ENCODE measurements around the gene MLEC.

Gene MLEC

GRCh38 chr12:120686690-120687577 is at the start of gene MLEC:
Gene MLEC, plus strand, starts transcription at chr12:120687149. Its CDS starts 148 bp downstream, at chr12:120687297.
- DNase-seq (ENCODE audit: extremely low read depth in 1 of 2, low read depth in 1 of 2) = peak; percentile 98

DNA sequence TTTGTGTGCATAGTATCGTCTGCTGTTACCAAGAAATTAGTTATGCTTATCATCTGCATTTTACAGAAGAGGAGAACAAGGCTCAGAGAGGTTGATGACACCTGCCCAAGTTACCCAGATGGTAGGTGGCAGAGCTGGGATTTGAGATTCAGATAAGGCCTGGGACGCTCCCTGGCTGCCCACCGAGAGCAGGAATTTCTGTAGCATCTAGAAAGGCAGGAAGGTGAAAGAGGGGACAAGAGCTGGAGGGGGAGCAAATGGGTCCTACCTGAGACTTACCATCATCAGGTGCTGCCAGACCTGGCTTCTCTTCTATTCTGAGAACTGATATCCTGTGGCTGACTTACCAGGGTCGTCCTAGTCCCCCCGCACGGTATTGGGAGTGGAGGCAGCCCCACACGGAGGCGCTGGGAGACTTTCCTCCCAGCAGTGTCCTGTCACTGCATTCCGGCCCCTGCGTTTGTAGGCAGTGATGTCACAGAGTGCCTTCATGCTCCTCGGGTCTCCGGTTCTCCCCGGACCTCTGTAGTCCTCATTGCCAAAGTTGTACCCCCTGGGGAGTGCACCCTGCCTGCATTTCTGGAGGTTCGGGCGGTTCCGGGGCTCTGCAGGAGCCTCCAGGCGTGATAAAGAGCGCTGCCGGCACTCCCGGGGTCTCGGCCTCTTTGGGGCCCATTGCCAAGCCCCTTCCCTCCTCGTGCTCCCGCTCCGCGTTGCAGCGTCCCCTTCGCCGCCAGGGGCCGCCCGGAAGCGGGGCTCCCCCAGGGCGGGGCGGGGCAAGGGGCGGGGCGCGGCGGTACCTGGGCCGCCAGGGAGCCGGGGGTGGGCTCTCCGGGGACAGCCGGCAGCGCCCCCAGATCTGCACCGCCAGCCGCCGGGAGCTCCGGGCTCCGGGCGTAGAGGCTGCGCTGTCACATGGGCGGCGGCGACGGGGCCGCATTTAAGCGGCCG is 46.9 kb upstream of the MLEC start, which contains the start of gene CABP1:
CABP1 (plus strand) TSS at position 856 of the 951 bp plus-strand sequence; CDS start at position 916, 60 bp downstream.
- peak; percentile 30 to 64 for DNase-seq (ENCODE audit: extremely low read depth in 1 of 2, low read depth in 1 of 2)

DNA sequence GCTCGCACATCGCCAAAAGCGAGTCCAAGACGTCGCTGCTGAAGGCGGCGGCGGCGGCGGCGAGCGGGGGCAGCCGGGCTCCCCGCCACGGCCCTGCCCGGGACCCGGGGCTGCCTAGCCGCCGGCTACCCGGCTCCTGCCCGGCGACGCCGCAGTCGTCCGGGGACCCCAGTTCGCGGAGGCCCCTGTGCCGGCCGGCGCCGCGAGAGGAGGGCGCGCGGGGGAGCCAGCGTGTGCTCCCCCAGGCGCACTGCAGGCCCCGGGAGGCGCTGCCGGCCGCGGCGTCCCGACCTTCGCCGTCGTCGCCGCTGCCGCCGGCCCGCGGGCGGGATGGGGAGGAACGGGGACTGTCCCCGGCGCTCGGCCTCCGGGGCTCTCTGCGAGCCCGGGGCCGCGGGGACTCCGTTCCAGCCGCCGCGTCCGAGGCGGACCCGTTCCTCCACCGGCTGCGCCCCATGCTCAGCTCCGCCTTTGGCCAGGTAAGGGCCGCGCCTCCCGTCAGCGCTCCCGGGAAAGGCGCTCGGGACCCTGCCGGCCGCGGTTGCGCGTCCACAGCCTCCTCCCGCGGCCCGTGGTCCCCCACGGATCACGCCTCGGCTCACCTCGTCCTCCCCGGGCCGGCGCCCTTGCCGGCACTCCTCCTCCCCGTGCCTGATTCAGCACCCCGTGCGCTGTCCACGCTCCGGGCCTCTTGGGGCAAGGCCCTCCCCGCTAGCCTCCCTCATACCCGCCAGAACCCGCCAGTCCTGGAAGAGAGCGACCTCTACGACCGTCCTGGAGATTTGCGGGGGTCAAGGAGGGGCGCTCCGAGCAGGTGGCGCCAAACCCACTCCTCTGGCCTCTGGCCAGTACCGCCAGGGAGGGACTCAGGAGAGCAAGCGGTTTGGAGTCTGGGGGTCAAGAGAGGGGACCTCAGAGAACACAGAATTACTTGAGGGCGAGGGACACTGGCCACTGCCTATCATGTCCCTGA is 45.8 kb upstream of the MLEC start:
- peak in 1 of 2 donors; percentile 31 for DNase-seq (ENCODE audit: extremely low read depth in 1 of 2, low read depth in 1 of 2)

DNA sequence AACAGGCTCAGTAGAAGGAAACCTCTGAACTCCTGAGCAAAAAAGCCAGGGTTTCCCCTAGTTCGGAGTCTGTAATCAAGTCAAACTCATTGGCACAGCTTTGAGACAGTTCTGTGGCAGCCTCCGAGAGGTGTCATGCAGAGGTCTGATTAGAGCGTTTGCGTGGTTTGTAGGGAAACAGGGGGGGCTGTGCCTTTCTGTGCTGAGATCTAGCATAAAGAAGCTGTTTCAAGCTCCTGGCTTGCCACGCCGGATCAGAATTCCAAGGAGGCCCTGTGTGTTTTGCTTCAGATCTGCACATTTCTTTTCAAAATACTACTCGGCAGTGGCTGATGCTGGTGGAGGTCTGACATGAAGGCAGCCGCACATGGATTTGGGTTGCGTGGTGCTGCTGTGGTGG is 44.8 kb upstream of the MLEC start:
- no peak for DNase-seq (ENCODE audit: extremely low read depth in 1 of 2, low read depth in 1 of 2)

- no peak for DNase-seq (ENCODE audit: extremely low read depth in 1 of 2, low read depth in 1 of 2)
These were observed 44.1 kb upstream of the MLEC start for GRCh38 chr12:120642826-120643225.

- DNase-seq (ENCODE audit: extremely low read depth in 1 of 2, low read depth in 1 of 2) = no peak
These were observed 43.4 kb upstream of the MLEC start for GRCh38 chr12:120643574-120643973.

DNA sequence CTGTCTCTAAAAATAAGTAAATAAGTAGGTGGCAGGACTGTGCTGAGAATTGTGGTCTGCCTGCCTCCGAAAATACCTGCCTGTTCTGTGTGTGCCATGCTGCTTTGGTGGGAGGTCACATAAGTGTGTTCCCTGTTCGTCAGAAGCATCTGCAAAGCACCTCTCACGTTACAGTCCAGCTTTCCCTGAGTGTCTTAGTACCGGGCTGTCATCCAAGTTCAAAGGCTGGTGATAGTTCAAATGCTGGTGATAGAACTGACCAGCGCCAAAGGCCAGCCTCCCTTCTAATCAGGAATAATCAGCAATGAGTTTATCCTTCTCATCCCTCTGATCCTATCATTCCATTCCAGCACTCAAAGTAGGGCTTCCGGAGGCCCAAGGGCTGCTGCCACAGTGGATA is 40.9 kb upstream of the MLEC start:
- DNase-seq (ENCODE audit: extremely low read depth in 1 of 2, low read depth in 1 of 2) = no peak

DNA sequence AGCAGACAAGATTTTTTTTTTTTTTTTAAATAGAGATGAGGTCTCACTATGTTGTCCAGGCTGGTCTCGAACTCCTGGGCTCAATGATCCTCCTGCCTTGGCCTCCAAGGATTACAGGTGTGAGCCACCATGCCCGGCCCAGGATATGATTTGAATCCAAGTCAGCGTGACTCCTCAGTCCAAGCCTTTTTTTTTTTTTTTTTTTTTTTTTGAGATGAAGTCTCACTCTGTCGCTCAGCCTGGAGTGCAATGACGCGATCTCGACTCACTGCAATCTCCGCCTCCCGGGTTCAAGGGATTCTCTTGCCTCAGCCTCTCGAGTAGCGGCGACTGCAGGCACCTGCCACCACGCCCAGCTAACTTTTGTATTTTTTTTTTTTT is 39.6 kb upstream of the MLEC start:
- DNase-seq (ENCODE audit: extremely low read depth in 1 of 2, low read depth in 1 of 2) = no peak

DNA sequence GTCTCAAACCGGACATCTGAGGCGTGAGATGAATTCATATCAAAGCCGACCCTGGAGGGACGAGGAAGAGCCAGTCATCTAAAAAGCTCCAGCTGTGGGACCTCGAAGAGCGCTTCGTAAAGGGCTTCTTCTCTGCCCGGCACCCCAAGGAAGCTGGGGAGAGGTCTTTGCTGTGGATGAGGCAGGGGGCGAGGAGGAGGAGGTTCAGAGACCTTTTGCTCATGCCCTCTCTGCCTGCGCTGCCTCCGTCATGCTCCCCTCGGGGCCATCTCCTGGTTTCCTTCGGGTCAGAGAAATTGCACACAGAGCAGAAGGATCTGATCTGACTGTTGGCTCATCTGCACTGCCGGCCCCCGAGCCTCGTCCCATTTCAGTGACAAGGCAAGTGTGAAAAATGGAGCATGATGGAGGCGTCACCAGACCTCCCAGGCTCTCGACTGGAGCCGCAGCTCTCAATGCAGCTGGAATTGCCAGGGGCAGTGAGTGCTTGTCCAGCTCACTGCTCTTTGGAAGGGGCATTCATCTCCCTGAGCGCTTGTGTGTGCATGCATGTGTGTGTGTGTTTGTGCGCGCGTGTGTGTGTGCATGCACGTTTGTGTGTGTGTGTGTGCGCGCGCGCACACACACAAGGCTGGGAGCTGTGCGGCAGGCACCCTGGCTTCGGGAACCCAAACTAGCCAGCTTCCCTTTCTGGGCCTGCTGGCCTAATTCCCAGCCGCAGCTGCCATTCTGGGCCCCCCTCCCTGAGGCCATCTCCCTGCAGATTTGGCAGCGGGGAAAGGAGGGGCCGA is 37.3 kb upstream of the MLEC start:
- DNase-seq (ENCODE audit: extremely low read depth in 1 of 2, low read depth in 1 of 2) = no peak

DNA sequence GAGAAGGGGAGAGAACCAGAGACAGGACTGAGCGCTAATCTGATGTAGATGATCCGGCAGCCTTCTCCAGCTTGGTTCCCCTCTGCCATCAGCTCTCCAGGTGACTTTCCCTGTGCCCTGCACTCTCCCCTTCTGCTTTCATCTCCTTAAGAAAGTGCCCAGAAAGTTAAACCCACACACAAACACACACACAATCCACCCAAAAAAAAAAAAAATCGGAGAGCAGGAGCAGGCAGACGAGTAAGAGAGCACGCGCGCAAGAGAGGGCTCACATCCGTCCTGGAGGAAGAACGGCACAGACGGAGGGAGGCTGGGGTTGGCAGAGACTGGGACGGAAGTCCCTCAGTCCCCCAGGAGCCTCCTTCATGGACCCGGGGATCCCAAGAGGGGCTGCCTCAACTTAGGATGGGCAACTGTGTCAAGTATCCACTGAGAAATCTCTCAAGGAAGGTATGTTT is 36.7 kb upstream of the MLEC start:
- DNase-seq (ENCODE audit: extremely low read depth in 1 of 2, low read depth in 1 of 2) = no peak

DNA sequence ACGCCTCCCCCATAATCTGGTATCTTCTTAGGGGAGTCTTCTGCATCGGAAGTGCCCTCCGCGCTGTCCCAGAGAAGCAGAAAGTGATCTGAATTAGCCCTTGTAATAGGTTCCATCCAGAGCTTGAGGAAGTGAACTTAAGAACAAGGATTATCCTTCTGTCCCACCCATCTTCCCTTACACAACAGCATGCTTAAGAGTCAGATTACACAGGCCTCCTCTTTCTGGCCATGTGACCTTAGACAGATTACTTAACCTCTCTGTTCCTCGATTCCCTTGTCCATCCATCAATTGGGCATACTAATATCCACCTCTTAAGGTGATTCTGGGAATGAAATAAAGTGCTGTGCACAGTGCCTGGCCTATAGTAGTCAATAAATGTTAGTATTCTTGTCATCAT is 35.1 kb upstream of the MLEC start:
- DNase-seq (ENCODE audit: extremely low read depth in 1 of 2, low read depth in 1 of 2) = no peak

DNA sequence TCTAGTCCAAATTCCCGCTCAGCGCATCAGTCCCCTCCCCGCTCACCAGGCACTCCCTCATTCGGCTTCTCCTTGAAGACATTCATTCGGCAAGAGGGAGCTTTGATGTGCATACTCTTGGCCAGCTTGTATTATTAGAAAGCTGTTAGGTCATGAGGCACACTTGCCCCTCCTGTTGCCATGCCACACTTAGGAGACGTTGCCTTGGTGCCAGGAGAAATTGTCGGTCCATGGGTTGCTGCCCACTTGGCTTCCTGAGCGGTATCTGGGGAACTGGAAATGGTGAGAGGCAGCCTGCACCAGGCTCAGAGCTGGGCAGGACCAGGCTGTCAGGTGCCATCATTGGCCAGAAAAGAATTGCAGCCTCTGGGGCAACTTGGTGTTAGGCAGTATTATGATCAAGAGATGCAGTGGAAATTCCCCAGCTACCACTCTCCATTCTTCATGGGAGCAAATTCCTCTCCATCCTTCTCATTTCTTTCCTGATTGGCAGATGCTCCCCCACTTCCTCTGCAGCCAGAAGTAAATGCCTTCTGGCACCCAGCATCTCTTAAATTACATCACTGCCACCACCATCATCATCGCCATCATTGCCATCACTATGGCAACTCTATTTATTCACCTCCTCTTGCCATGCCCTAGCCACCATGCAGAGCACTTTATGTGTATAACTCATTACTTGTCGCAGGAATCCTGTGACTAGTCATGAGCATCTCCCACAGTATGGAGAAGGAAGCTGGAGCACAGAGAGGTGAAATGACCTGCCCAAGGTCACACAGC is 34.1 kb upstream of the MLEC start:
- DNase-seq (ENCODE audit: extremely low read depth in 1 of 2, low read depth in 1 of 2) = no peak

DNA sequence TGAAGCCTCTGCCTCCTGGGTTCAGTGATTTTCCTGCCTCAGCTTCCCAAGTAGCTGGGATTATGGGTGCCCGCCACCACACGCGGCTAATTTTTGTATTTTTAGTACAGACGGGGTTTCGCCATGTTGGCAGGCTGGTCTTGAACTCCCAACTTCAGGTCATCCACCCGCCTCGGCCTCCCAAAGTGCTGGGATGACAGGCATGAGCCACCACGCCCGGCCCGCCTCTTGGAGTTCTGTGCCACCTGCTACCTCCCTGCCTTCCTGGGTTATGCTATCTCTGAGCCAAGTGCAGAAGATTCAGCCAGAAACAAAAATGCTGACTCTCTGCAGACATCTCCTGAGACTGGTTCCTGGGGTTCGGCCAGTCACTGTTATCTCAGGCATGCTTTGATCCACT is 33.3 kb upstream of the MLEC start:
- no peak for DNase-seq (ENCODE audit: extremely low read depth in 1 of 2, low read depth in 1 of 2)

- no peak for DNase-seq (ENCODE audit: extremely low read depth in 1 of 2, low read depth in 1 of 2)
These were observed 32.3 kb upstream of the MLEC start for GRCh38 chr12:120654656-120655055.

GRCh38 chr12:120656008-120656407 is 30.9 kb upstream of the MLEC start:
- DNase-seq (ENCODE audit: extremely low read depth in 1 of 2, low read depth in 1 of 2) = no peak

DNA sequence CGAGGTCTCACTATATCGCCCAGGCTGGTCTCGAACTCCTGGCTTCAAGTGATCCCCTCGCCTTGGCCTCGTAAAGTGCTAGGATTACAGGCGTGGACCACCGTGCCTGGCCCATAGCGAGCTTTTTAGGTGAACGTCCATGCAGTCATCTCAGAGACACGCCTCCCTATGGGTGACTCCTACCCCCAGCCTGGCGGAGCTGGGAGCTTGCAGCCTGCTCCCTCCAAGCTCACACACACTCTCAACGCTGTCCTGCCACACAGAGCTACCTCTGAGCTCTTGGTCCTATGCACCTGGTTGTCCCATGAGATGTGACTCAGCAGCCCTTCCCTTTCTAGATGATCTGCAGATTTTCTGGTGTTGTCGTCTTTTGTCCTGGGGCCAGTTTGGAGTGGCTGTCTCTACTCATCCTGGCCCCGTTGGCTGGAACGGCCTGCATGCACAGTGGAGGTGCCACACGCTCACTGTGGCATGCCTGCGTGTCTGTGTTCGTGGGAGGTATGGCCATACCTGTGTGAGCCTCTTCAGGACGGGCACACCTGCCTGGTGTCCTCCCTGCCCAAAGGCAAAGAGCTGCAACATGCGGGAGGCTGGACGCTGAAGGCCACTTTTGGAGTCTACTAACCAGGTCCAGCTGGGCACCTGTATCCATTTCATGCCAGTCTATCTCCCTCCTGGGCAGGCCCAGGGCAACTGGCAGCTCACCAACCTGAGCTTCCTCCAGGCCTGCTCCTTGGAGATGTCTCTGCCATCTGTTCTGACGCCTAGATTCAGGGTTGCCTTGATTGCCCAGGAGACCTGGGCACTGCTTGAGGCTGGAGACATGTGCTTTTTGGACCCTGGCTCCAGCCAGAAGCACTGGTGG is 28.4 kb upstream of the MLEC start:
- DNase-seq (ENCODE audit: extremely low read depth in 1 of 2, low read depth in 1 of 2) = no peak

- no peak for DNase-seq (ENCODE audit: extremely low read depth in 1 of 2, low read depth in 1 of 2)
These were observed 27.8 kb upstream of the MLEC start for GRCh38 chr12:120659151-120659525.

DNA sequence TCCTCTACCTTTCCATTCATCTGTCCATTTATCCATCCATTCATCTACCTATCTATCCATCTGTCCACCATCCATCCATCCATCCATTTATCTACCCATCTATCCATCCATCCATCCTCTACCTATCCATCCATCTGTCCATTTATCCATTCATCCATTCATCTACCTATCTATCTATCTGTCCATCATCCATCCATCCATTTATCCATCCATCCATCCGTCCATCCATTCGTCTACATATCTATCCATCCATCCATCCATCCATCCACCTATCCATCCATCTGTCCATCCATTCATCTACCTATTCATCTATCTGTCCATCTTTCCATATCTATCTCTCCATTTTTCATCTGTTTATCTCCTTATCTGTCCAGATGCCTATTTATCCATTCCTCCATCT is 25.5 kb upstream of the MLEC start:
- DNase-seq (ENCODE audit: extremely low read depth in 1 of 2, low read depth in 1 of 2) = no peak
